IMR-90 (cell line): ENCODE results near the gene FLII. TPM values are rescaled to one million over a fixed set of nuclear protein-coding genes. Genes with fewer than 3 reads are reported as not detected.

ENCODE experiments used
- ATAC-seq: fragments of 200-7000 bp; cut with Tn5 transposase; 2 replicates; pipeline ENCODE4 v1.9.1; 2020; ENCODE audit warnings: low read depth, mild to moderate bottlenecking, moderate library complexity
- BruUV-seq: library from RNA; stranded (reverse); fragments of 400-500 nt; replicated peaks from 2 replicates; lab custom pipeline; 2021; lab: Mats Ljungman, UMichigan
- CTCF ChIA-PET: fragments of 300-600 bp; formaldehyde crosslinking; extraction: SDS; loops from one replicate; lab custom pipeline; 2021; ENCODE audit warnings: antibody characterized with exemption; lab: Yijun Ruan, JAX
- POLR2A ChIA-PET: fragments of 300-600 bp; sonication (Branson Sonifier 250); formaldehyde crosslinking; loops from one replicate; lab custom pipeline; 2022; ENCODE audit warnings: antibody characterized with exemption; ENCODE audit not compliant: unreplicated experiment; lab: Charles Lee
- DNase-seq: peaks from one replicate; pipeline ENCODE4 v3.0.0; 2013
- H2AFZ ChIP-seq: replicated peaks from 2 replicates; pipeline ENCODE3; 2013; ENCODE audit warnings: low read length, mild to moderate bottlenecking; ENCODE audit not compliant: poor library complexity
- H2AK5ac ChIP-seq: 2 replicates; pipeline ENCODE4 v1.6.1; 2013; ENCODE audit warnings: low read depth, low read length, inconsistent platforms
- H2AK9ac ChIP-seq: replicated peaks from 2 replicates; pipeline ENCODE3; 2013; ENCODE audit warnings: mild to moderate bottlenecking, low read depth, low read length, moderate library complexity; ENCODE audit not compliant: poor library complexity
- H2BK120ac ChIP-seq: 2 replicates; pipeline ENCODE4 v1.6.1; 2013; ENCODE audit warnings: low read depth, low read length, inconsistent platforms
- H2BK15ac ChIP-seq: 3 replicates; pipeline ENCODE4 v1.6.1; 2013; ENCODE audit warnings: low read depth, low read length, inconsistent platforms
- H2BK20ac ChIP-seq: 2 replicates; pipeline ENCODE4 v1.6.1; 2013; ENCODE audit warnings: low read depth, mild to moderate bottlenecking, inconsistent platforms, low read length, moderate library complexity
- H2BK5ac ChIP-seq: 2 replicates; pipeline ENCODE4 v1.6.1; 2013; ENCODE audit warnings: mild to moderate bottlenecking, low read depth, low read length, inconsistent platforms; ENCODE audit not compliant: poor library complexity, severe bottlenecking
- H3K14ac ChIP-seq: replicated peaks from 2 replicates; pipeline ENCODE4 v1.6.1; 2013; ENCODE audit warnings: low read depth, low read length, inconsistent platforms
- H3K18ac ChIP-seq: 2 replicates; pipeline ENCODE4 v1.6.1; 2013; ENCODE audit warnings: low read depth, low read length, control low read depth
- H3K23ac ChIP-seq: 2 replicates; pipeline ENCODE4 v1.6.1; 2013; ENCODE audit warnings: low read depth, low read length, inconsistent platforms
- H3K27ac ChIP-seq: 2 replicates; pipeline ENCODE4 v1.5.1; 2013; ENCODE audit warnings: mild to moderate bottlenecking, control low read depth, low read length; ENCODE audit not compliant: insufficient read depth
- H3K27me3 ChIP-seq: 2 replicates; pipeline ENCODE4 v1.6.1; 2013; ENCODE audit warnings: low read length; ENCODE audit not compliant: control insufficient read depth, insufficient read depth
- H3K36me3 ChIP-seq: 2 replicates; pipeline ENCODE4 v1.6.1; 2013; ENCODE audit warnings: low read length, mixed read lengths; ENCODE audit not compliant: control insufficient read depth, insufficient read depth
- H3K4ac ChIP-seq: 2 replicates; pipeline ENCODE4 v1.6.1; 2013; ENCODE audit warnings: low read depth, low read length, inconsistent platforms
- H3K4me1 ChIP-seq: 2 replicates; pipeline ENCODE4 v1.6.1; 2013; ENCODE audit warnings: low read length, mixed read lengths; ENCODE audit not compliant: control insufficient read depth, insufficient read depth
- H3K4me2 ChIP-seq: 2 replicates; pipeline ENCODE4 v1.6.1; 2013; ENCODE audit warnings: low read depth, mild to moderate bottlenecking, control low read depth, low read length, moderate library complexity
- H3K4me3 ChIP-seq: 2 replicates; pipeline ENCODE4 v1.5.1; 2013; ENCODE audit warnings: low read depth, mild to moderate bottlenecking, control low read depth, low read length, moderate library complexity; ENCODE audit not compliant: insufficient read depth
- H3K56ac ChIP-seq: 2 replicates; pipeline ENCODE4 v1.6.1; 2013; ENCODE audit warnings: low read length, inconsistent platforms; ENCODE audit not compliant: insufficient read depth; ENCODE audit errors: extremely low read depth
- H3K79me1 ChIP-seq, 2 experiments: 2 replicates each; pipeline ENCODE4 v1.6.1; 2013; ENCODE audit warnings: low read length in 2 of 2, inconsistent platforms in 1 of 2, low read depth in 1 of 2
- H3K9ac ChIP-seq: 2 replicates; pipeline ENCODE4 v1.6.1; 2013; ENCODE audit warnings: low read depth, low read length, control low read depth
- H3K9me1 ChIP-seq: 2 replicates; pipeline ENCODE4 v1.6.1; 2013; ENCODE audit warnings: low read length, inconsistent platforms; ENCODE audit not compliant: insufficient read depth
- H3K9me3 ChIP-seq: 2 replicates; pipeline ENCODE4 v1.6.1; 2013; ENCODE audit warnings: low read length; ENCODE audit not compliant: control insufficient read depth, insufficient read depth
- H4K20me1 ChIP-seq: 2 replicates; pipeline ENCODE4 v1.6.1; 2013; ENCODE audit warnings: low read length, inconsistent platforms; ENCODE audit not compliant: insufficient read depth
- H4K5ac ChIP-seq: 2 replicates; pipeline ENCODE4 v1.6.1; 2013; ENCODE audit warnings: mild to moderate bottlenecking, low read depth, low read length, control low read depth
- H4K8ac ChIP-seq, 2 experiments: 2 replicates each; pipeline ENCODE4 v1.6.1; 2013; ENCODE audit warnings: low read depth in 2 of 2, low read length in 2 of 2, control low read depth in 1 of 2, inconsistent platforms in 1 of 2
- H4K91ac ChIP-seq: 2 replicates; pipeline ENCODE4 v1.6.1; 2013; ENCODE audit warnings: low read depth, low read length, inconsistent platforms; ENCODE audit not compliant: insufficient read depth
- BHLHE40 ChIP-seq: fragments of 150-350 bp; IDR thresholded peaks from 2 replicates; pipeline ENCODE4 v1.6.1; 2016; ENCODE audit warnings: mild to moderate bottlenecking, low read depth, low read length
- CEBPB ChIP-seq: IDR thresholded peaks from 2 replicates; pipeline ENCODE4 v1.6.1; 2012; ENCODE audit warnings: low read depth, low read length, improper control_type of control experiment
- MAZ ChIP-seq: IDR thresholded peaks from 2 replicates; pipeline ENCODE4 v1.6.1; 2012; ENCODE audit warnings: low read depth, mild to moderate bottlenecking, low read length, improper control_type of control experiment, moderate library complexity, borderline replicate concordance
- MXI1 ChIP-seq: IDR thresholded peaks from 2 replicates; pipeline ENCODE4 v1.6.1; 2012; ENCODE audit warnings: low read depth, mild to moderate bottlenecking, low read length, moderate library complexity, borderline replicate concordance
- RCOR1 ChIP-seq: IDR thresholded peaks from 2 replicates; pipeline ENCODE4 v1.6.1; 2012; ENCODE audit warnings: mild to moderate bottlenecking, low read length, improper control_type of control experiment; ENCODE audit not compliant: insufficient replicate concordance
- RFX5 ChIP-seq: IDR thresholded peaks from 2 replicates; pipeline ENCODE4 v1.8.0; 2012; ENCODE audit warnings: low read depth, mild to moderate bottlenecking, low read length, moderate library complexity
- SMC3 ChIP-seq: fragments of 150-350 bp; IDR thresholded peaks from 2 replicates; pipeline ENCODE4 v1.6.1; 2016; ENCODE audit warnings: low read depth, mild to moderate bottlenecking, antibody characterized with exemption, low read length, moderate library complexity
- WGBS, 2 experiments: methylation state at CpG; one replicate each; pipeline versions ENCODE4 v1.1.5 to v1.1.7; 2013; ENCODE audit warnings: missing lambda C conversion rate in 2 of 2; ENCODE audit not compliant: insufficient read length in 1 of 2; ENCODE audit errors: extremely low coverage in 2 of 2; 5-methylcytosine and 5-hydroxymethylcytosine counted together
- dilution Hi-C: fragments of 300-500 bp; cut with HindIII; formaldehyde crosslinking; loops from one replicate; pipeline ENCODE4 v1.14.3; 2018; ENCODE audit warnings: low sequenced_read_pairs; ENCODE audit not compliant: unreplicated experiment
- in situ Hi-C: fragments of 300-500 bp; cut with MboI; formaldehyde crosslinking; loops from 3 replicates; pipeline ENCODE4 v1.14.3; 2019; ENCODE audit warnings: low sequenced_read_pairs, inconsistent platforms, mixed read lengths
- intact Hi-C: fragments of 100-400 bp; cut with micrococcal nuclease; formaldehyde crosslinking; loops from 2 replicates; pipeline ENCODE4 v1.10.0; 2022
- polyA plus RNA-seq, 3 experiments: library from polyadenylated mRNA; depleted of rRNA; stranded (reverse); fragments of >200 nt; gene quantifications; 2 replicates each; pipeline ENCODE4 v1.2.3, GENCODE V29; 2012; ENCODE audit warnings: low replicate concordance in 1 of 3
- total RNA-seq: library from RNA; depleted of rRNA; stranded (reverse); fragments of >200 nt; gene quantifications from 2 replicates; pipeline ENCODE4 v1.2.3, GENCODE V29; 2012

The FLII gene
- total and polyA plus RNA-seq, 2 of the 4 experiments (the other 2 are of a cell fraction), result 263 to 290 TPM

GRCh38 chr17:18240449-18240848, 18.1 kb downstream of the FLII start:
- Histone ChIP-seq H4K8ac (no peak overlapping the region), H2BK15ac (no peak overlapping the region), H3K27me3 (no peaks in the 10 kb centered on the region), H3K14ac (no peak overlapping the region), H4K91ac (no peak overlapping the region), H3K27ac (no peak overlapping the region), H2AK9ac (no peak overlapping the region), H3K4me3 (no peak overlapping the region), H2BK120ac (no peak overlapping the region), H3K56ac (no peak overlapping the region), H3K4ac (no peak overlapping the region), H3K9me1 (peaks cover 3% of the 10 kb centered on the region; the same call in 1 of the 2 replicates), H4K20me1 (peaks cover 7% of the 10 kb centered on the region), H2BK5ac (no peak overlapping the region), H2AFZ (no peak overlapping the region), H3K9ac (no peak overlapping the region), H2AK5ac (no peak overlapping the region), H3K18ac (no peak overlapping the region), H3K9me3 (no peaks in the 10 kb centered on the region), H3K23ac (no peak overlapping the region), H3K4me2 (no peak overlapping the region), H3K36me3 (peaks cover 70% of the 10 kb centered on the region), H4K5ac (no peak overlapping the region), H2BK20ac (no peak overlapping the region), H3K79me1 (peaks cover 3 to 8% of the 10 kb centered on the region in 2 experiments; a peak in 2 of 4 replicates), H3K4me1 (peaks cover 3% of the 10 kb centered on the region)
- DNase-seq (no peak), ATAC-seq (no peak)
- WGBS, 2 experiments, result 97% methylated on average over 13 of the region's 19 CpGs; no CpG with 5 or more reads in 1 of the 2 experiments
- intact Hi-C loops (no loop called here), dilution Hi-C loops (no loop called here), in situ Hi-C loops (no loop called here)
- ChIA-PET CTCF (no interaction called here), POLR2A (no interaction called here)
- BruUV-seq, result no TSS peak
- TF ChIP-seq RCOR1 (no peak), BHLHE40 (no peak), RFX5 (no peak), CEBPB (no peak), MAZ (no peak), SMC3 (no peak), MXI1 (no peak)
